B cell (primary cell): ENCODE measurements around the gene GRM8.

Experiments used
- EZH2 ChIP-seq: IDR thresholded peaks from 2 replicates; pipeline ENCODE4 v1.6.1; 2012; ENCODE audit warnings: borderline replicate concordance, low read depth, mild to moderate bottlenecking, moderate library complexity, low read length; ENCODE audit not compliant: insufficient read depth, poor library complexity, severe bottlenecking
- TF ChIP-seq, protein P1 (sequence below): fragments of 200-600 bp; IDR thresholded peaks from one replicate; pipeline ENCODE4 v1.8.0; 2022; ENCODE audit warnings: antibody characterized with exemption, mild to moderate bottlenecking

DNA sequence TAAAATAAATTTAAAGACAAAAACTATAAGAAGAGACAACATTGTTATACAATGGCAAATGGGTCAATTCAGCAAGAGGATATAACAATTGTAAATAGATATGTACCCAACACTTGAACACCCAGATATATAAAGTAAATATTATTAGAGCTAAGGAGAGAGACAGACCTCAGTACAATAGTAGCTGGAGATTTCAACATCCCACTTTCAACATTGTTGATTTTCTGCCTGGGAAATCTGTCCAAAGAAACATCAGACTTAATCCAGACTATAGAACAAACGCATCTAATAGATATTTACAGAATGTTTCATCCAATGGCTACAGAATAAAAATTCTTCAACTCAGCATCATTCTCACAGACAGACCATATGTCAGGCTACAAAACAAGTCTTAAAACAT lies 256.1 kb downstream of the GRM8 start:
- TF ChIP-seq, protein P1, sequence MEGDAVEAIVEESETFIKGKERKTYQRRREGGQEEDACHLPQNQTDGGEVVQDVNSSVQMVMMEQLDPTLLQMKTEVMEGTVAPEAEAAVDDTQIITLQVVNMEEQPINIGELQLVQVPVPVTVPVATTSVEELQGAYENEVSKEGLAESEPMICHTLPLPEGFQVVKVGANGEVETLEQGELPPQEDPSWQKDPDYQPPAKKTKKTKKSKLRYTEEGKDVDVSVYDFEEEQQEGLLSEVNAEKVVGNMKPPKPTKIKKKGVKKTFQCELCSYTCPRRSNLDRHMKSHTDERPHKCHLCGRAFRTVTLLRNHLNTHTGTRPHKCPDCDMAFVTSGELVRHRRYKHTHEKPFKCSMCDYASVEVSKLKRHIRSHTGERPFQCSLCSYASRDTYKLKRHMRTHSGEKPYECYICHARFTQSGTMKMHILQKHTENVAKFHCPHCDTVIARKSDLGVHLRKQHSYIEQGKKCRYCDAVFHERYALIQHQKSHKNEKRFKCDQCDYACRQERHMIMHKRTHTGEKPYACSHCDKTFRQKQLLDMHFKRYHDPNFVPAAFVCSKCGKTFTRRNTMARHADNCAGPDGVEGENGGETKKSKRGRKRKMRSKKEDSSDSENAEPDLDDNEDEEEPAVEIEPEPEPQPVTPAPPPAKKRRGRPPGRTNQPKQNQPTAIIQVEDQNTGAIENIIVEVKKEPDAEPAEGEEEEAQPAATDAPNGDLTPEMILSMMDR: no peak
- TF ChIP-seq EZH2: no peak
